Measurements from ENCODE around the gene TMEM209. TPM values are rescaled to one million over a fixed set of nuclear protein-coding genes. Genes with fewer than 3 reads are reported as not detected.

Gene TMEM209
- total RNA-seq, 1 donor from 2014 or later = 22.1 TPM

DNA sequence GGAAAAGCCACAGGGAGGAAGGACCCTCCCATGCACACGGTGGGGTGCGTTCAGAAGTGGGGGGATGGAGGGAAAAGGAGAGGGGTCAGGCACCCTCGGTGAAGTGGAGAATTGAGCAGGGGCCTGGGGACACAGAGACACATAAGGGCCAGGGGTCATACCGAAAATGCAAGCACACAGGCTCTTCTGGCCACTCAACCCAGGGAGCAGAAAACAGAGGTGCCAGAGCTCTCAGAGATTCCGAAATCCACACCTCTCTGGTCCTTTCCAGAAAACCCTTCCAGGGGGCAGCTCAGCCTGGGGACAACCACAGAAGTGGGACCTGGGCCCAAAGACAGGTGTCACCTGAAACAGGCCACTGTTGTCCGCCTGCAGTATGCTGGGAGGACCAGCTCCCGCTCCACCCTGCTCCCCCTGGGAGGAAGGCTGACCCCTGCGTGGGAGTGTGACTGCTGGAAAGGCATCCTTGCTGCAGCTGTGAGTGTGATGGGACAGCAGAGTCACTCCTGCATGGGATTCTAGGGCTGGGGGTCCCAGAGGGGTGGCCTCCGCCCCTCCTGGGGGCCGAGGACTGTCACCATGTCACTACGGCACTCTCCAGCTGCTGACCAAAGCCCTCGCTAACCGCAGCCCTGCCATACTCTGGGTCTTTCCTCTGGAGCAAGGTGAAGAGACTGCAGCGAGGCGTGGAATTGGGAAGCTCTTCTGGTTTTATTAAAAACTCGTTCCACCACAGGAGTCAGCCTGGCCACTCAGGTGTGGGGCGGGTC, 63.1 kb downstream of the TMEM209 start:
- H3K4me3 ChIP-seq (ENCODE audit: low read depth, low read length) = no peak overlapping the region
- no peak for DNase-seq (ENCODE audit: low read depth)

DNA sequence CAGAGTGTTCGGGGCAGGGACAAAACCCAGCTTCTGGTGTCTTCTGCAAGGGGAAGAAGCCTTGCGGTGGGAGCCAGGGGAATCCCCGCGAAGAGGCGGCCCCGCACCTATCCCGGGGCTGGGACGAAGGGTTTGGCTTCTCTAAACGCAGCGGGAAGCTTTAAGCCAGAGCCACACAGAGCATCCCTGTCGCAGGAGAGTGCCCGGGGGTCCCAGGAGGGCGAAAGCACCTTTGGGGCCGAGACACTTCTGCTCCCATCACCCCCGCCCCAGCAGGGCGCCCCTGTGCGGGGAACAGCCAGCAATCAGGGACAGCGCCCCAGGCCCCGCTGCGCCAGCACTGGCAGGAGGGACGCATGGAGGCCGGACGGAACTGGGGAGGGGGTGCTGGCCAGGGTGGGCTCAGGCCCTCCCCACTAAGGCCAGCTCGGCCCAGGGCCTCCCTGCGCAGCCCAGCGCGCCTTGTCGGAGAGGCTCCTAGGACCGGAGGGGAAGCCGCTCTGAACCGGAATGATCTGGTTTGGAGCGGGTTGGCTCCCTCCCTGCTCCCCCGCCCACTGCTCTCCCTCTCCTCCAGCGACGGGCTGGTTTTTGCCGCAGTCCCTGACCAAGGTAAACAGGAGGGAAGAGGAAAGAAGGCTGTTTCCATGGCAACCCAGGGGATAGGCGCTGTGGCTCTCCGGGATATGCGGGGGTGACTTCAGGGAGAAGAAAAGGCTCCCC, 63.9 kb downstream of the TMEM209 start:
- DNase-seq (ENCODE audit: low read depth) = no peak
- Histone ChIP-seq H3K27me3 (ENCODE audit: control insufficient read depth, insufficient read depth, low read length) (no peaks in the 10 kb centered on the region), H3K4me3 (ENCODE audit: low read depth, low read length) (peak overlapping the region; percentile 5), H3K36me3 (ENCODE audit: control insufficient read depth, insufficient read depth, low read length) (no peaks in the 10 kb centered on the region)
- TF ChIP-seq, protein P1, sequence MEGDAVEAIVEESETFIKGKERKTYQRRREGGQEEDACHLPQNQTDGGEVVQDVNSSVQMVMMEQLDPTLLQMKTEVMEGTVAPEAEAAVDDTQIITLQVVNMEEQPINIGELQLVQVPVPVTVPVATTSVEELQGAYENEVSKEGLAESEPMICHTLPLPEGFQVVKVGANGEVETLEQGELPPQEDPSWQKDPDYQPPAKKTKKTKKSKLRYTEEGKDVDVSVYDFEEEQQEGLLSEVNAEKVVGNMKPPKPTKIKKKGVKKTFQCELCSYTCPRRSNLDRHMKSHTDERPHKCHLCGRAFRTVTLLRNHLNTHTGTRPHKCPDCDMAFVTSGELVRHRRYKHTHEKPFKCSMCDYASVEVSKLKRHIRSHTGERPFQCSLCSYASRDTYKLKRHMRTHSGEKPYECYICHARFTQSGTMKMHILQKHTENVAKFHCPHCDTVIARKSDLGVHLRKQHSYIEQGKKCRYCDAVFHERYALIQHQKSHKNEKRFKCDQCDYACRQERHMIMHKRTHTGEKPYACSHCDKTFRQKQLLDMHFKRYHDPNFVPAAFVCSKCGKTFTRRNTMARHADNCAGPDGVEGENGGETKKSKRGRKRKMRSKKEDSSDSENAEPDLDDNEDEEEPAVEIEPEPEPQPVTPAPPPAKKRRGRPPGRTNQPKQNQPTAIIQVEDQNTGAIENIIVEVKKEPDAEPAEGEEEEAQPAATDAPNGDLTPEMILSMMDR (IDR thresholded peaks at IDR 0.05; ENCODE audit: insufficient read depth, low read length, poor library complexity, severe bottlenecking) = no peak

More for the DNA sequence above, 63.1 kb downstream of the TMEM209 start:
- H3K27me3 ChIP-seq (ENCODE audit: control insufficient read depth, insufficient read depth, low read length) = no peaks in the 10 kb centered on the region
- no peaks in the 10 kb centered on the region for H3K36me3 ChIP-seq (ENCODE audit: control insufficient read depth, insufficient read depth, low read length)
- TF ChIP-seq, protein P1 (IDR thresholded peaks at IDR 0.05; ENCODE audit: insufficient read depth, low read length, poor library complexity, severe bottlenecking) = no peak

DNA sequence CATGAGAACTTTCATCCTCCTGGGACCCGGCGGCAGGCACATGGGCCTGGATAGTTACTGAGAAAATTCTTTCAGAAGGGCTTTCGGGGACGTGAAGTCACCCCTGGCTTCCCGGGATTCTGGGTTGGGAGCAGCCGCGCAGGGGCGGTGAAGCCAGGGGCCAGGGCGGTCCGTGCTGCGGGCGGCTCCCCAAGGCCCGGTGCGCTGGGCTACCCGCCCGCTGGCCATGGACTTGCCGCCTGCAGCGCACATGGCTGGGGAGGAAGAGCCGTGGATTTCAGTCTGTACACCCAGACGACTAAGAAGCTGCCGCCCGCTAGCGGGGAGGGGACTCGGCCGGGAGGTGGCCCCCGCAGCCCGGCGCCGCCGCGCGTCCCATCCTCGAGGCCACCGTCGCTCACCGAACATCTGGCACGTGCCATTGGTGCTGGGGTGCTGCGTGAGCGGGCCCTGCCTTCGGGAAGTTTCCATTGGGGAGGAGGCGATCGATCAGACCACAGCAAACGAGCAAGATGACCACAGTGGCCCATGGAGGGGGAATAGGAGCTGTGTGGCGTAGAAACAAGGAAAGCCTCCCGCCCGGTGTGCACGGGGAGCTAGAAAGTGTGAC, 64.5 kb downstream of the TMEM209 start:
- DNase-seq (ENCODE audit: low read depth) = no peak
- Histone ChIP-seq H3K27me3 (ENCODE audit: control insufficient read depth, insufficient read depth, low read length) (no peaks in the 10 kb centered on the region), H3K36me3 (ENCODE audit: control insufficient read depth, insufficient read depth, low read length) (peaks cover 1% of the 10 kb centered on the region), H3K4me3 (ENCODE audit: low read depth, low read length) (no peak overlapping the region)
- TF ChIP-seq, protein P1 (IDR thresholded peaks at IDR 0.05; ENCODE audit: insufficient read depth, low read length, poor library complexity, severe bottlenecking) = no peak

DNA sequence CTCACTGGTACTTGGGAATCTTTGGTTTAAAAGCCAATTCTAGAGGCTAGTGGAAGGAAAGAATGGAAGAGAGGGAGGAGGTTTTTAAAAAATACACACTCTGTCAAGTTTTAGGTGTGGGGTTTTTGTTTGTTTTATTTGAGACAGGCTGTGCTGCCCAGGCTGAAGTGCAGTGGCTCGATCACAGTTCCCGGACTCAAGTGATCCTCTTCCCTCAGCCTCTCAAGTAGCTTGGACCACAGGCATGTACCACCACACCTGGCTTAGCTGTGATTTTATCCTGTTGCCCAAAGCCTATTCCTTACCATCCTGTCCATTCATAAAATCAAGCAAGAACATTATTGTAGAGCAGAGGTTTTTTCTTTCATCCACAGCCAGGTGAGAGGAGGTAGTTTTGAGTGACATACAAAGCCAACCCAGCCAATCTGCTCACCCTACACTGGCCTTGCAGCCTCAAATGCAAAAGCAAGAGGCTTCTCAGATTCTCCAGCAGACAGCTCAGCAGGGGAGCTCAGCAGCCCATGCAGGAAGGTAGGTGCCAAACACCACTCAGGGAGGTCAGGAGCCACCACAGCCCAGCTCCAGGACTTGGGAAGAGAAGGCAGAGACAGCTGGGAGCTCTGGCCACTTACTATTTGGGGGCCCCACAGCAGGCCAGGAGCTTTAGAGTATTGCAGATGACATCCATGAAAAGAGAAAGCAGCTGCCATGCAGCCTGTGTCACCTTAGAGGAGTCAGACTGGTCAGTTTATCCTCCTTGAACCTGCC, 65.8 kb downstream of the TMEM209 start:
- DNase-seq (ENCODE audit: low read depth) = no peak
- Histone ChIP-seq H3K4me3 (ENCODE audit: low read depth, low read length) (no peak overlapping the region), H3K36me3 (ENCODE audit: control insufficient read depth, insufficient read depth, low read length) (peaks cover 1% of the 10 kb centered on the region), H3K27me3 (ENCODE audit: control insufficient read depth, insufficient read depth, low read length) (no peaks in the 10 kb centered on the region)
- TF ChIP-seq, protein P1 (IDR thresholded peaks at IDR 0.05; ENCODE audit: insufficient read depth, low read length, poor library complexity, severe bottlenecking) = no peak

DNA sequence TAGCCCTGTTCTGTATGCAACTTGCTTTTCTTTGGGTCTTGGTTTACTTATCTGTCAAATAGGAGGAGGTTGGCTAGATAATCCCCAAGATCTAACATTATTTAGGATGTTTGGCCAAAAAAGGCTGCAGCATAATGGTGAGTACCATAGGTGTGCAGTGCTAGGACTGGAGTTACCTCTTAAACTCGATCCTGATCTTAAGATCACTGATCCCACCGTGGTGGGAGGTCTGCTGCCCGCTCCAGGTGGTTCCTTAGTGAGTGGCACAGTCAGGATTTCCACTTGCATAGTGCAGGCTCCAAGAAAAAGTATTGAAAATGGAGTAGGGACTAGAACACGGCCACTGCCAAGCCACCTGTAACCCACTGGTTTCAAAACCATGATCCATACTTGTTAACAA, 68.0 kb downstream of the TMEM209 start:
- no peak overlapping the region for H3K4me3 ChIP-seq (ENCODE audit: low read depth, low read length)
- no peaks in the 10 kb centered on the region for H3K27me3 ChIP-seq (ENCODE audit: control insufficient read depth, insufficient read depth, low read length)
- TF ChIP-seq, protein P1 (IDR thresholded peaks at IDR 0.05; ENCODE audit: insufficient read depth, low read length, poor library complexity, severe bottlenecking) = no peak
- DNase-seq (ENCODE audit: low read depth) = no peak
- H3K36me3 ChIP-seq (ENCODE audit: control insufficient read depth, insufficient read depth, low read length) = peaks cover 1% of the 10 kb centered on the region

Data from kidney epithelial cell (primary cell).